ENCODE results near the gene SPATA13.
"Not testable (repeated sequence)": the region's sequence is repeated elsewhere in the genome, so short reads cannot be mapped to it uniquely, and the experiment has no call there.

Gene SPATA13

DNA sequence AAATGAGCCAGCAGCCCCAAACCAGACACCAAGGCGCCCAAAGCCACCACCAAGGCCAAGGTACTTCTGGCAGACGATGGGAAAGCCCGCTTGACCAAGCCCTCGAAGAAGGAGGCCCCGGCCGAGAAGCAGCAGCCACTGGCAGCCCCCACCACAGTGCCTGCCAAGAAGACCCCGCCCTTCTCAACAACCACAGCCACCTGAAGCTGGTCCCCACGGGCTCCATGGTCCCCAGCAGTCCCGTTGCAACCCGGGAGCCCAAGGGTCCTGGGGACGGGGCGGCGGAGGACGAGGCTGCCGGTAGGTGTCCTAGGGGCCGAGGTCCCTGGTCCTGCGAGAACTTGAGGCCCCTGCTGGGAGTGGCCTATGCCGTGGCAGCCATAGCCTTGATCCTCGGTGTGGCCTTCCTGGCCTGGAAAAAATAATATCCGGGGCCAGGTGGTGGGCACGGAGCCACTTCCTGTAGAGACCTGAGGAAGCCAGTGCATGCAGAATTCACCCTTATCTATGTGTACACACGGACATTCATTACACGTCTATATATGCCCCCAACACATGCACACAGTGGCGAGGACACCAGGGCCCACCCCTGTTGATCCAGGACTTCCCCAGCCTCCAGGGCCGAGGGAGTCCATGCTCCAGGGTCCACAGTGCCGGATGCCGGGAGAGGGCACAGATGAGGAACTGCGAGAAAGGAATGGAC lies 162.7 kb downstream of the SPATA13 start:
- DNase-seq = no peak

DNA sequence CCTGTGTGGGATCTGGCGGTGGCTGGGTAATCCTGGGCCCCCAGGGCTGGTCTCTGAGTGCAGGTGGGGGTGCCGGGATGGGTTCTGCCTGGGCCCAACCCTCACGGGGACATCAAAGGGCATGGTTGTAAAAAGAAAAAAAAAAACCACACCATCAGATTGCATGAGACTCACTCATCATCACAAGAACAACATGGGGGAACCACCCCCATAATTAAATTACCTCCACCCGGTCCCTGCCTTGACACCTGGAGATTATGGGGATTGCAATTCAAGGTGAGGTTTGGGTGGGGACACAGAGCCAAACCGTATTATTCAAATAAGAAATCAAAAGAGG lies 163.2 kb downstream of the SPATA13 start:
- no peak for DNase-seq

DNA sequence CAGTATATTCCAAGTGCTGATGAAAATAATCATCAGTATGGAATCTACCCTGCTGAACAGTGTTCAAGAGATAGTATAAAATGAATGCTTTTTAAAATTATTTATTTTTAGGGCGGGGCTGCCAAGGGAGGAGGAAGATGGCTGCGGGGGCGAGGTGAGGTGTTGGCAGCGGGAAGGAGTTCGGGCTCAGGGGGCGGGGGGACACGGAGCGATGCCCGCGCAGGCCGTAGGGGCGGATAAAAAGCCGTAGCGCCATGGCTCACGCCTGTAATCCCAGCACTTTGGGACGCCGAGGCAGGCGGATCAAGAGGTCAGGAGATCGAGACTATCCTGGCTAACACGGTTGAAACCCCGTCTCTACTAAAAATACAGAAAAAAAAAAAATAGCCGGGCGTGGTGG lies 167.1 kb downstream of the SPATA13 start:
- not testable (repeated sequence) for DNase-seq

DNA sequence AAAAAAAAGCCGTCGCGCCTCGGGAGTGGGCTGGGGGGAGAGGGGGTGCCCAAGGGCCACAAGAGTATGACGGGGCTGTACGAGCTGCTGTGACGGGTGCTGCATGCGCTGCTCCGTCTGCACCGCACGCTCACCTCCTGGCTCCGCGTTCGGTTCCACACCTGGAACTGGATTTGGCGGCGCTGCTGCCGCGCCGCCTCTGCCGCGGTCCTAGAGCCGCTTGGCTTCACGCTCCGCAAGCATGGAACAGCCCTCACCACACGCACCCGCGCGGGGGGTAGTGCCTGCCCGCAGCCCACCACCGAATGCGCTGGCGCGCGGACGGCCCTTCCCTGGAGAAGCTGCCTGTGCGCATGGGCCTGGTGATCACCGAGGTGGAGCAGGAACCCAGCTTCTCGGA lies 167.6 kb downstream of the SPATA13 start:
- no peak for DNase-seq

DNA sequence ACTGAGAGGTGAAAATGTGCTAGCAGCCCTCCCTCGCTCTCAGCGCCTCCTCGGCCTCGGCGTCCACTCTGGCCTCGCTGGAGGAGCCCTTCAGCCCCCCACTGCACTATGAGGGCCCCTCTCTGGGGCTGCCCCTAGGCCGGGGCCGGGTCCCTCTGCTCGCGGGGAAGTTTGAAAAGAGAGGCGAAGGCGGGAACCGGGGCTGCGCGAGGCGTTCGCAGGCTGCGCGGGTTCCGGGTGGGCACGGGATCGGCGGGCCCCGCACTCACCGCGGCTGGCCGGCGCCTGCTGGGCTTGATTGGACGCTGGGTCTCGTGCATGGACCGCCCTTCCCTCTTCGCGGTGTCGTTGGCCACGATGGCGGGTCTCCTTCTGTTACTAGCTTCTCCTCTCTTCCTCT lies 178.2 kb downstream of the SPATA13 start:
- DNase-seq = no peak

DNA sequence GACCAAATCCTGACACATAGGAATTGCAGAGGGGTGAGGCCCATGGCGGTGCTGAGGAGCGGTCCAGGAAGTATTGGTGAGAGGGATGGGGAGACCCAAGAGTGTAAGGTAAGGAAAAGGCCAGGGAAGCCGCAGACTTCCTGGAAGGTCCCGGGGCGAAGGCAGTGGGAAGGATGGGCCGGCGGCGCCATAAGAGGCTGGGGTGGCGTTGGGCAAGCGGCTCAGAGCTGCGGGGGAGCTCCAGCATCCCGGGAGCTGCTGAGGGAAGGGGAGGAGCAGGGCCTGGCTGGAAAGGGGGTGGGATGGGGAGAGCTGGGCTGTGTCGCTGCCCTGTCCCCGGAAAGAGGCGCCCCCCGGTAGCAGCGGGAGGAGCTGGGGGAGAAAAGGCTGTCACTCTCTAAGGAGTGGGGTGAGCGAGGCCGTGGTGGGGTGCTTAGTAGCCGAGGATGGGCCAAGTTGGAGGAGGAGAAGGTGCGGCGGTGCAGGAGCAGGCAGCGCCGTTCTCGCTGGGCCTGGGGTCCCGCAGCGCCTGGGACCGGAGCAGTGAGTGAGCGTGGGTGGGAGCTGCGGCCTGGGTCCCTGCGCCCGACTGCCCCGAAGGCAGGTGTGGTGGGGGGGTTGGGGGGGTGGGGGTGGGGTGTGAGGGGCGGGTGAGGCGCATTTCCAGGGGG lies 179.6 kb downstream of the SPATA13 start:
- DNase-seq = no peak

DNA sequence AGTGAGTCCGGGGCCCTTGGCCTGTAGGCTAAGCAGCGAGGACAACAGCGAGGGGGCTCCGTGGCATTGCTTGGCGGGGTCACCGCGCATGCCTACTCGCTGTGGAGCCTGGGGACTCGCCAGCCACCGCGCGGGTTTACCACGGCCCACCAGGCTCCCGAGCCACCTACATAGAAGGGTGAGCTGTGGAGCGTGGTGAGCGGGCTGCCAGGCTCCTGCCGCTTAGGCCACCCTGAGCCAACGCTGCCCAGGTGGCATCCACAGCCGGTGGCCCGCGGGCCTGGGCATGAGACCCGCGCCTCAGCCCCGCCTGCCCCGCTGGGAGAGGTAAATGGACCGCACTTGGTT lies 180.1 kb downstream of the SPATA13 start:
- no peak for DNase-seq

DNA sequence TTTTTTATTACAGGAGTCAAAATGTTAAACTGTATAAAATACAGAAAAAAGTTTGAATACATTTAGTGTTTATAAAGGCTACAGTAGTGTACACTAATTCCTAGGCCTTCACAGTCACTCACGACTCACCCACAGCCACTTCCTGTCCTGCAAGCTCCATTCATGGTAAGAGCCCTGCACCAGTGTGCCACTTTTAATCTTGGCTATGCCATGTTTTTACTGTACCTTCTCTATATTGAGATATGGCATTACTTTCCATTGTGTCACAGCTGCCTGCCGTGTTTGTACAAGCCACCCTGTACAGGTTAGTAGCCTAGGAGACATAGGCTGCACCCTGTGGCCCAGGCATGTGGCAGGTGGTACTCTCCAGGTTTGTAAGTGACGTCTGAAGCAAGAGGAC lies 180.9 kb downstream of the SPATA13 start:
- DNase-seq = no peak

DNA sequence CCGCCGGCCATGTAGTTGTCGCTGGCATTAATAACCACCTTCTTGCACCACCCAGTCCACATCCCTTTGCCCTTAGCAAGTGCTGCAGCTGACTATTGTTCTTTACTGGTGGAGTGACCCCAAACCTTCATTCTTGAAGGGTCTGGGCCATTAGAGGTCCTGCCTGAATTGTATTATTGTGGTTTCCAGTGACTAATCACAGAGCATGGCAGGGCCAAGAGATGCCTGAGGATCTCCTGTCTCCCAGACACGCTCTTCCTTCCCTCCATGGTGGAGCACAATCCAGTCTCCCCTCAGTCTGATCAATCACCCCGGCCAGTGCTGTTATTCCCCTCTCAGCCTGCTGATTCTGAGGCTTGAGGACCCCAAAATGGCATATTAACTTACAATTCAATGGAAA lies 187.9 kb downstream of the SPATA13 start:
- no peak for DNase-seq

DNA sequence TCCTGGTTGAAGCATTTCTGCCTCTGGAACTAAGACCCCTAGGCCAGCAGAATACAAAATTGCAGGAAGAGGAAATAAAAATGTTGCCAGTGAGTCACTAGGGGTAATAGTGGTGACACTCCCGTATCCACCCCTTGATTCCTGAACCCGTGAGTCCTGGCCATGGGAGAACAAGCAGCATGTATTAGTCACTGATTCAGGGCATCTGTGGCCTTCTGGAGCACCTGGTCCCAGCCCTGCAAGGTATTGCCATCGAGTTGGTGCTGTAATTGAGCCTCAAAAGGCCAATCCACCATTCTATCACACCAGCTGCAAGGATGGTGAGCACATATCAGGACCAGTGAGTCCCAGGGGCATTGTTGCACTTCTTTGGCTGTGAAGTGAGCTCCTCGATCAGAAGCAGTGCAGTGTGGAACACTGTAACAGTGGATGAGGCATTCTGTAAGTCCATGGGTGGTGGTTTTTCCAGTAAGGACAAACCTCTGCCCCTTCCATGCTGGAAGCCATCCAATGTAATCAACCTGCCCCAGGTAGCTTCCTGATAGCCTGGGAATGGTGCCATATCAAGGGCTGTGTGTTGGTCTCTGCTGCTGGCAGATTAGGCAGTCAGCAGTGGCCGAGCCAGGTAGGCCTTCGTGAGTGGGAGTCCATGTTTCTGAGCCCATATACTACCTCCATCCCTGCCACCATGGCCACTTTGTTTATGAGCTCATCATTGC lies 188.4 kb downstream of the SPATA13 start:
- DNase-seq = no peak

DNA sequence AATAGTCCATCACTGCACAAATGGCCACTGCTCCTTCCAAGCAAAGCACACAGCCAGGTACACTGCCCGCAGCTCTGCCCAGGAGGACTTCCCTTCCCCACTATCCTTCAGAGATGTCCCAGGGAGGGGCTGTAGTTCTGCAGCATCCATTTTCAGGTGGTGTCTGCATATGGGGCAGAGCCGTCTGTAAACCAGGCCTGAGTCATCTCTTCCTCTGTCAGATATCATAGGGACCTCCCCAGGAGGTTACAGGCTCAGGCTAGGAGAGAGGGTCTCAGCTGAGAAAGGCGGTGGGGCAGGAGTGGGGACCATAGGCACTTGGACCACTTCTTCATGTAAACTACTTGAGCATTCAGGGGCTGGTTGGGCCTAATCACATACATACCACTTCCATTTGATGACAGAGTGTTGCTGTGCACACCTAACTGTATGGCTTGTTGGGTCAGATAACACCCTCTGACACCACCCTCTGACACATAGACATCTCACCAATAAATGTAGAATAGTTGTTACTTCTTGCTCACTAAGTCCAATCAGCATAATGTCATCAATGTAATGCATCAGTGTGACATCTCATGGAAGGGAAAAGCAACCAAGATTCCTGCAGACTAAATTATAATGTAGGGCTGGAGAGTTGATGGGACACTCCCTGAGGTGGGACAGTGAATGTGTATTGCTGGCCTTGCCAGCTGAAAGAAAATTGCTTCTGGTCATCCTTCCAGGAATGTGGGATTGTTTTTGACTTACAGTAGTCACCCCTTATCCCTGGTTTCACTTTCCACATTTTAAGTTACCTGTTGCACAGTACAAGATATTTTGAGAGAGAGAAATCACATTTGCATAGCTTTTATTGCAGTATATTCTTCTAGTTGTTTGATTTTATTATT lies 189.5 kb downstream of the SPATA13 start:
- not testable (repeated sequence) for DNase-seq

DNA sequence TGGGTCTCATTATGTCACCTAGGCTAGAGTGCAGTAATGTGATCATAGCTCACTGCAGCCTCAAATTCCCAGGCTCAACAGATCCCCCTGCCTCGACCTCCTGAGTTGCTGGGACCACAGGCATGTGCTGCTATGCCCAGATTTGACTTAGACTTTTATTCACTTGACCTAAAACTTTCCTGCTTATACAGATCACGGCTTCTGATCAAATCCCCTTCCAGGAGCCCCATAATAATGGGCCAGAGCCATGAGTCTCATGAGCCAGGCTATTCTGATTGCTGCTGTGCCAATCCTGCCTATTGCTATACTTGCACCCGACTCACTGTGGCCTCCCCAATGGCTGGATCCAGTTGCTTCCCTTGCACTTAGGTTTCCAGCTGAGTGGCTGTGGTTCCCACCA lies 190.9 kb downstream of the SPATA13 start:
- DNase-seq = no peak

DNA sequence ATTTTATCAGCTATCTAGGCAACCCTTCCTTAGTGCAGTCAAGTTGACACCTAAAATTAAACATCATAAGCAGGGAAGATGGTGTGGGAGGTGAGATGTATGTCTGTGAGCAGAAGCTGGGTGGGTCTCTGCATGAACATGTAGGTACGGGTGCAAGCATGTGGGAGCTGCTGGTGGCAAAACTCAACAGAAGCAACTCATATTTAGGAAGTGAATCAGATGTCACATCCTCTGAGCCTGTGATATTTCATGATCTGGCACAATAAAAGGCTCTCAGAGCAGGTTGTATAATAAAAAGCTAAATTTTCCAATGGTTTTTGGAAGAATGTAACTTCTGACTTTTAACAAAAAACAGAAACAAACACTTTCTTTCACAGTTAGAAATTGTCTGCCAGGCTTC lies 193.2 kb downstream of the SPATA13 start:
- DNase-seq = no peak

DNA sequence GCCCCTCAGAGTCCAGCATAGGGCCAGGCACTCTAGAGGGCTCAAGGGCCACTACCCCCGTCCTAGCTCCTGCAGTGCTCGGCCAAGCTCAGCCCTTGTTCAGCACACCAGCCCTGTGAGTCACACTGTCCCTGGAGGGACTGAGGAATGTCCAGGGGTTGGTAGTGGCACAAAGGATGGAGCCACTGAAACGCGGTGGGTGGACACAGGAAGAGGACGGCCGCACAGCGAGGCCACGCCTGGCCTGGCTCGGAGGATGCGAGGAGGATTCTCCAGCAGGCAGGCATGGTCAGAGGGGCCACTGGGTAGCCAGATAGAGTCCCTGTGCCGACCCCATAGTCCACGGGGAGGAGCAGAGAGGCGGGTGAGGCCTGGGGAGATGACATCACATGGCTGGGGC lies 194.6 kb downstream of the SPATA13 start:
- DNase-seq = no peak

DNA sequence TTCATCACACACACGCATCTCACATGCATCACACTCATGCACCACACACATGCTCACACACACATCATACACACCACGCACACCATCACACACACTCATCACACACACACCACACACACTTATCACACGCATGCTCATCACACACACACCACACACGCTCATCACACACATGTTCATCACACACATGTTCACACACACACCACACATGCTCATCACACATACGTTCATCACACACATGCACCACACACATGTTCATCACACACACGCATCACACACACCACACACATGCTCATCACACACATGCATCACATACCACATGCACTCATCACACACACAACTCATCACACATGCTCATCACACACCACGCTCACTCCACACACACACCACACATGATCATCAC lies 195.8 kb downstream of the SPATA13 start:
- no peak for DNase-seq

Data from left hindlimb (tissue), 1 donor.